Body of pancreas (tissue), 4 donors: ENCODE data around the gene PRCC.

Experiments
- POLR2A ChIP-seq, 3 donors: fragments of 450-650 bp; IDR thresholded peaks; one replicate each; pipeline ENCODE4 v1.6.1; 2016; ENCODE audit warnings: antibody characterized with exemption in 3 of 3, mild to moderate bottlenecking in 2 of 3
- TF ChIP-seq, protein P1 (sequence below), 7 experiments: fragments of 450-650 bp in 4 of 7; fragments of 200-600 bp in 3 of 7; sonication (generic) in 3 of 7; IDR thresholded peaks; one replicate each; pipeline ENCODE4 v1.5.1; 2016 to 2019; ENCODE audit warnings: antibody characterized with exemption in 7 of 7

DNA sequence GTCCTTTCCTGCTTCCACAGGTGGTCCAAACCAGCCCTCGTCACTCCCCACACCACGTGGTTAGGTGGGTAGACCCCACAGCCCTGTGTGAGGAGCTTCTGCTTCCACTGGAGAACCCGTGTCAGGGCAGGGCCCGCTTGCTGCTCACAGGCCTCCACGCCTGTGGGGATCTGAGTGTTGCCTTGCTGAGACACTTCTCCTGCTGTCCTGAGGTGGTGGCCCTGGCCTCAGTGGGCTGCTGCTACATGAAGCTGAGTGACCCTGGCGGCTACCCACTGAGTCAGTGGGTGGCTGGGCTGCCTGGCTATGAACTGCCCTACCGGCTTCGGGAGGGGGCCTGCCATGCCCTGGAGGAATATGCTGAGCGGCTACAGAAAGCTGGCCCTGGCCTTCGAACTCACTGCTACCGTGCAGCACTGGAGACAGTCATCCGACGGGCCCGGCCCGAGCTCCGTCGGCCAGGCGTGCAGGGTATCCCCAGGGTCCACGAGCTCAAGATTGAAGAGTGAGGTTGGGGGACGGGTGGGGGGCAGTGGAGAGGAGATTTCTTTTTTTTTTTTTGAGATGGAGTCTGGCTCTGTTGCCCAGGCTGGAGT is 33.2 kb upstream of the PRCC start:
- TF ChIP-seq, protein P1, sequence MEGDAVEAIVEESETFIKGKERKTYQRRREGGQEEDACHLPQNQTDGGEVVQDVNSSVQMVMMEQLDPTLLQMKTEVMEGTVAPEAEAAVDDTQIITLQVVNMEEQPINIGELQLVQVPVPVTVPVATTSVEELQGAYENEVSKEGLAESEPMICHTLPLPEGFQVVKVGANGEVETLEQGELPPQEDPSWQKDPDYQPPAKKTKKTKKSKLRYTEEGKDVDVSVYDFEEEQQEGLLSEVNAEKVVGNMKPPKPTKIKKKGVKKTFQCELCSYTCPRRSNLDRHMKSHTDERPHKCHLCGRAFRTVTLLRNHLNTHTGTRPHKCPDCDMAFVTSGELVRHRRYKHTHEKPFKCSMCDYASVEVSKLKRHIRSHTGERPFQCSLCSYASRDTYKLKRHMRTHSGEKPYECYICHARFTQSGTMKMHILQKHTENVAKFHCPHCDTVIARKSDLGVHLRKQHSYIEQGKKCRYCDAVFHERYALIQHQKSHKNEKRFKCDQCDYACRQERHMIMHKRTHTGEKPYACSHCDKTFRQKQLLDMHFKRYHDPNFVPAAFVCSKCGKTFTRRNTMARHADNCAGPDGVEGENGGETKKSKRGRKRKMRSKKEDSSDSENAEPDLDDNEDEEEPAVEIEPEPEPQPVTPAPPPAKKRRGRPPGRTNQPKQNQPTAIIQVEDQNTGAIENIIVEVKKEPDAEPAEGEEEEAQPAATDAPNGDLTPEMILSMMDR (IDR thresholded peaks at IDR 0.05), result no peak
- no peak for TF ChIP-seq POLR2A (IDR thresholded peaks at IDR 0.05)
